B cell (primary cell): ENCODE data around the gene KLHDC7B. TPM values are rescaled to one million over a fixed set of nuclear protein-coding genes. Genes with fewer than 3 reads are reported as not detected.

ENCODE experiments used
- ATAC-seq: fragments of 200-7000 bp; cut with Tn5 transposase; one replicate; pipeline ENCODE4 v1.10.0; 2021; ENCODE audit warnings: low read depth, mild to moderate bottlenecking, moderate number of reproducible peaks, moderate library complexity
- CTCF ChIA-PET: fragments of 350-600 bp; sonication (Branson Sonifier 250); formaldehyde crosslinking; loops from one replicate; lab custom pipeline; 2021; ENCODE audit warnings: antibody characterized with exemption, inconsistent platforms; lab: Charles Lee
- POLR2A ChIA-PET: fragments of 350-600 bp; sonication (Branson Sonifier 250); formaldehyde crosslinking; loops from one replicate; lab custom pipeline; 2021; ENCODE audit warnings: antibody characterized with exemption; lab: Charles Lee
- DNase-seq: peaks from one replicate; pipeline ENCODE4 v3.0.0; 2013
- H2AFZ ChIP-seq: 2 replicates; pipeline ENCODE4 v1.6.1; 2012; ENCODE audit warnings: mild to moderate bottlenecking, low read depth, low read length; ENCODE audit not compliant: insufficient read depth, poor library complexity, severe bottlenecking
- H3K27ac ChIP-seq, 2 donors: 1 replicate in 1 of 2; 2 replicates in 1 of 2; pipeline ENCODE4 v1.5.1; 2012 to 2013; ENCODE audit warnings: low read length in 2 of 2, mild to moderate bottlenecking in 2 of 2, moderate library complexity in 1 of 2
- H3K27me3 ChIP-seq, 4 experiments: fragments of 200-600 bp in 1 of 4; sonication (generic) in 1 of 4; replicated peaks in 1 of 4; 1 replicate in 2 of 4; 2 replicates in 2 of 4; pipeline versions ENCODE4 v1.6.1 to v1.7.0; 2013 to 2016; ENCODE audit warnings: low read length in 3 of 4, mild to moderate bottlenecking in 2 of 4, mixed read lengths in 1 of 4, moderate library complexity in 1 of 4; ENCODE audit not compliant: insufficient read depth in 4 of 4, control insufficient read depth in 3 of 4; ENCODE audit errors: control extremely low read depth in 1 of 4
- H3K36me3 ChIP-seq, 2 experiments: replicated peaks in 1 of 2; 1 replicate in 1 of 2; 2 replicates in 1 of 2; pipeline versions ENCODE4 v1.6.1 to v1.7.1; 2013; ENCODE audit warnings: low read length in 1 of 2; ENCODE audit not compliant: insufficient read depth in 2 of 2, control insufficient read depth in 1 of 2; ENCODE audit errors: control extremely low read depth in 1 of 2, extremely low read depth in 1 of 2
- H3K4me1 ChIP-seq, 2 donors: fragments of 200-600 bp in 1 of 2; sonication (generic) in 1 of 2; 1 replicate in 1 of 2; 2 replicates in 1 of 2; pipeline versions ENCODE4 v1.5.1 to v1.6.1; 2013 to 2017; ENCODE audit warnings: low read length in 2 of 2; ENCODE audit not compliant: control insufficient read depth in 2 of 2, insufficient read depth in 2 of 2
- H3K4me2 ChIP-seq: replicated peaks from 2 replicates; pipeline ENCODE3; 2012; ENCODE audit warnings: mild to moderate bottlenecking, low read depth, low read length; ENCODE audit not compliant: poor library complexity, severe bottlenecking
- H3K4me3 ChIP-seq, 5 experiments: fragments of 200-600 bp in 1 of 5; sonication (generic) in 1 of 5; 1 replicate in 3 of 5; 2 replicates in 2 of 5; pipeline versions ENCODE4 v1.5.1 to v1.7.0; 2011 to 2016; ENCODE audit warnings: low read length in 4 of 5, mild to moderate bottlenecking in 4 of 5, low read depth in 2 of 5, control low read depth in 1 of 5, moderate library complexity in 1 of 5; ENCODE audit not compliant: insufficient read depth in 1 of 5; ENCODE audit errors: control extremely low read depth in 1 of 5, extremely low read depth in 1 of 5
- H3K79me2 ChIP-seq: fragments of 200-600 bp; sonication (generic); one replicate; pipeline ENCODE4 v1.6.0; 2016; ENCODE audit warnings: low read length; ENCODE audit not compliant: control insufficient read depth, insufficient read depth
- H3K9ac ChIP-seq: fragments of 200-600 bp; sonication (generic); 2 replicates; pipeline ENCODE4 v1.6.1; 2017; ENCODE audit warnings: mild to moderate bottlenecking, low read length, moderate library complexity
- H3K9me3 ChIP-seq, 3 donors: one replicate each; pipeline versions ENCODE4 v1.6.1 to v1.7.1; 2013; ENCODE audit warnings: low read length in 2 of 3; ENCODE audit not compliant: control insufficient read depth in 2 of 3, insufficient read depth in 1 of 3; ENCODE audit errors: control extremely low read depth in 1 of 3
- H4K20me1 ChIP-seq: 2 replicates; pipeline ENCODE4 v1.6.0; 2012; ENCODE audit warnings: mild to moderate bottlenecking, low read length; ENCODE audit not compliant: insufficient read depth, control insufficient read depth, poor library complexity, severe bottlenecking
- H3K27ac Mint-ChIP-seq: one replicate; pipeline ENCODE4 v1.8.0; 2021; ENCODE audit warnings: mixed read lengths
- H3K27me3 Mint-ChIP-seq: one replicate; pipeline ENCODE4 v1.8.0; 2021; ENCODE audit warnings: mixed read lengths
- H3K4me1 Mint-ChIP-seq: one replicate; pipeline ENCODE4 v1.8.0; 2021; ENCODE audit warnings: mixed read lengths
- H3K4me3 Mint-ChIP-seq: one replicate; pipeline ENCODE4 v1.8.0; 2021; ENCODE audit warnings: mixed read lengths
- H3K9me3 Mint-ChIP-seq: one replicate; pipeline ENCODE4 v1.8.0; 2022; ENCODE audit warnings: mixed read lengths; ENCODE audit not compliant: insufficient read depth
- EZH2 ChIP-seq: IDR thresholded peaks from 2 replicates; pipeline ENCODE4 v1.6.1; 2012; ENCODE audit warnings: borderline replicate concordance, low read depth, mild to moderate bottlenecking, moderate library complexity, low read length; ENCODE audit not compliant: insufficient read depth, poor library complexity, severe bottlenecking
- WGBS: methylation state at CpG from one replicate; pipeline ENCODE4 v1.1.5; 2013; ENCODE audit warnings: missing lambda C conversion rate; ENCODE audit not compliant: insufficient coverage; 5-methylcytosine and 5-hydroxymethylcytosine counted together
- intact Hi-C: fragments of 100-400 bp; cut with micrococcal nuclease; formaldehyde crosslinking; loops from one replicate; pipeline ENCODE4 v1.10.0; 2022
- polyA plus RNA-seq: library from polyadenylated mRNA; depleted of rRNA; stranded (reverse); fragments of >200 nt; gene quantifications from 2 replicates; pipeline ENCODE4 v1.2.3, GENCODE V29; 2012
- total RNA-seq, 2 donors: library from RNA; stranded (reverse); fragments of 120-200 nt in 1 of 2; gene quantifications; 1 replicate in 1 of 2; 2 replicates in 1 of 2; pipeline versions ENCODE4 v1.2.3 to v1.2.4, GENCODE V29; 2013 to 2022
- TF ChIP-seq, protein P1 (sequence below): fragments of 200-600 bp; IDR thresholded peaks from one replicate; pipeline ENCODE4 v1.8.0; 2022; ENCODE audit warnings: antibody characterized with exemption, mild to moderate bottlenecking

Gene KLHDC7B
- total and polyA plus RNA-seq, 2 donors (not counting 1 experiment from before 2014, with no cell fraction given): 1.8 to 6.2 TPM

DNA sequence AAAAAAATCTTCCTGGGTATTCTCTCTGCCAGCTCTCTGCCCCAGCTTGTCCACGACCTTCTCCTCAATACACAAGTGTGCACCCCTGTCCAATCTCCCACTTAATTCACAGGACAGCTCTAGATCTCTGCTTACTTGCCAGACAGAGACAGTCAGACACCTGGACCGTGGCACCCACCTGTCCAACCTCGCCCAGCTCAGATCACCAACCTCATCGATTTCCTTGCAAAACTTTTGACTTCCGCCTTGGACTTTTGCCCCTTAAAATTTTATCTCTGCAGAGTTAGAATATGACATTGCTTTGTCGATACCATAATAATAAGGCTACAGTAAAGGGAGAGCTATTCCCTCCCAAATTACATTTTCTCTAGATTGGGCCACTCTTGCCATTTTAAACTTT, 48.6 kb upstream of the KLHDC7B start:
- DNase-seq: no peak
- no peak overlapping the region for H3K4me3 Mint-ChIP-seq
- H3K9me3 Mint-ChIP-seq: no peaks in the 10 kb centered on the region
- ChIA-PET CTCF (interaction anchor here (0.6 to 5.4 kb wide), 28 partner anchors 11 to 336 kb away, joined by 3 to 42 read pairs (median 8); partner anchors contain the start of genes HDAC10, LMF2, NCAPH2 and SCO2), POLR2A (interaction anchor here (1.2 kb wide), 1 partner anchor 25 kb away, joined by 3 read pairs; no protein-coding TSS in a partner anchor)
- Histone ChIP-seq H3K4me2 (no peak overlapping the region), H3K79me2 (no peaks in the 10 kb centered on the region), H2AFZ (no peak overlapping the region), H3K9ac (no peak overlapping the region), H4K20me1 (no peaks in the 10 kb centered on the region), H3K27me3 (no peaks in the 10 kb centered on the region), H3K9me3 (no peaks in the 10 kb centered on the region), H3K4me1 (peaks cover 3 to 10% of the 10 kb centered on the region in 2 donors), H3K4me3 (no peak overlapping the region), H3K27ac (no peak overlapping the region), H3K36me3 (peaks cover 0 to under 1% of the 10 kb centered on the region in 2 experiments)
- 96% methylated on average over 4 of the region's 6 CpGs for WGBS
- no peaks in the 10 kb centered on the region for H3K27me3 Mint-ChIP-seq
- H3K4me1 Mint-ChIP-seq: peaks cover 4% of the 10 kb centered on the region
- intact Hi-C loops: no loop called here
- ATAC-seq: no peak
- H3K27ac Mint-ChIP-seq: no peak overlapping the region
- TF ChIP-seq, protein P1, sequence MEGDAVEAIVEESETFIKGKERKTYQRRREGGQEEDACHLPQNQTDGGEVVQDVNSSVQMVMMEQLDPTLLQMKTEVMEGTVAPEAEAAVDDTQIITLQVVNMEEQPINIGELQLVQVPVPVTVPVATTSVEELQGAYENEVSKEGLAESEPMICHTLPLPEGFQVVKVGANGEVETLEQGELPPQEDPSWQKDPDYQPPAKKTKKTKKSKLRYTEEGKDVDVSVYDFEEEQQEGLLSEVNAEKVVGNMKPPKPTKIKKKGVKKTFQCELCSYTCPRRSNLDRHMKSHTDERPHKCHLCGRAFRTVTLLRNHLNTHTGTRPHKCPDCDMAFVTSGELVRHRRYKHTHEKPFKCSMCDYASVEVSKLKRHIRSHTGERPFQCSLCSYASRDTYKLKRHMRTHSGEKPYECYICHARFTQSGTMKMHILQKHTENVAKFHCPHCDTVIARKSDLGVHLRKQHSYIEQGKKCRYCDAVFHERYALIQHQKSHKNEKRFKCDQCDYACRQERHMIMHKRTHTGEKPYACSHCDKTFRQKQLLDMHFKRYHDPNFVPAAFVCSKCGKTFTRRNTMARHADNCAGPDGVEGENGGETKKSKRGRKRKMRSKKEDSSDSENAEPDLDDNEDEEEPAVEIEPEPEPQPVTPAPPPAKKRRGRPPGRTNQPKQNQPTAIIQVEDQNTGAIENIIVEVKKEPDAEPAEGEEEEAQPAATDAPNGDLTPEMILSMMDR: no peak
- TF ChIP-seq EZH2: no peak

GRCh38 chr22:50498322-50498890, 47.3 kb upstream of the KLHDC7B start:
- Histone ChIP-seq H4K20me1 (no peaks in the 10 kb centered on the region), H3K9me3 (no peaks in the 10 kb centered on the region), H3K27ac (no peak overlapping the region), H3K27me3 (no peaks in the 10 kb centered on the region), H3K79me2 (no peaks in the 10 kb centered on the region), H2AFZ (no peak overlapping the region), H3K4me3 (no peak overlapping the region), H3K9ac (no peak overlapping the region), H3K36me3 (peaks cover 0 to 13% of the 10 kb centered on the region in 2 experiments), H3K4me1 (peaks cover 3 to 10% of the 10 kb centered on the region in 2 donors), H3K4me2 (no peak overlapping the region)
- H3K4me1 Mint-ChIP-seq: peaks cover 4% of the 10 kb centered on the region
- no peak overlapping the region for H3K27ac Mint-ChIP-seq
- 45% methylated on average over 8 of the region's 13 CpGs for WGBS
- H3K9me3 Mint-ChIP-seq: no peaks in the 10 kb centered on the region
- TF ChIP-seq, protein P1: peak; percentile 73
- TF ChIP-seq EZH2: no peak
- ATAC-seq: peak; percentile 94
- peak; percentile 80 for DNase-seq
- H3K27me3 Mint-ChIP-seq: no peaks in the 10 kb centered on the region
- intact Hi-C loops: loop anchor here (1.0 to 2.0 kb wide), 5 partner anchors 28 to 257 kb away; no protein-coding TSS in a partner anchor
- ChIA-PET CTCF (interaction anchor here (0.7 to 5.4 kb wide), 43 partner anchors 10 to 259 kb away, joined by 3 to 42 read pairs (median 6); partner anchors contain the start of genes DENND6B, HDAC10, LMF2 and NCAPH2), POLR2A (interaction anchor here (0.5 to 1.2 kb wide), 6 partner anchors 26 to 257 kb away, joined by 3 to 11 read pairs (median 3); partner anchors contain the start of gene HDAC10)
- no peak overlapping the region for H3K4me3 Mint-ChIP-seq
